OCI-M2 (cell line): ENCODE data around the gene FRG2B.
"Not testable (repeated sequence)": the region's sequence is repeated elsewhere in the genome, so short reads cannot be mapped to it uniquely, and the experiment has no call there.

ENCODE experiments used
- DNase-seq: peaks from one replicate; lab custom pipeline; 2025; ENCODE audit not compliant: unreplicated experiment; lab: John Stamatoyannopoulos, UW

The FRG2B gene

DNA sequence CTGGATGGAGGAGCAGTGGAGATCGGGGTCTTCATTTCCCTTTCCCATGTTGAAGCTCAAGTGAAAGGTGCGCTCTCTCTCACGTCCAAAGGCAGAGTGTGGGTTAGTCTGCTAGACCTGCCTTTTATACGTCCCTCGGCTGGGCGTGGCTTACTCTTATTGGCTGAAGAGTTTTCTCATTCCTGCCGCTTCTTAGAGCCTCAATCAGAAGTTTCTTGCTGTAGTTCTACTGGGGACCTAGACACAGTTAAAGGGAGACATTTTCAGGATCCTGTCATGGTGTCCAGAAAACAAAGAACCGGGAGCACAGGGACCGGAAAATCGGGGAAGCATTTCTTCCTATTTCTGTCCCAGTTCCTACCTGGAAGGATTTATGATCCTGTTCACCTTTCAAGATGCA is at the start of gene FRG2B:
Gene FRG2B (minus strand): TSS at position 101 of the 400 bp plus-strand sequence. CDS start 53 bp downstream, at position 48.
- not testable (repeated sequence) for DNase-seq

DNA sequence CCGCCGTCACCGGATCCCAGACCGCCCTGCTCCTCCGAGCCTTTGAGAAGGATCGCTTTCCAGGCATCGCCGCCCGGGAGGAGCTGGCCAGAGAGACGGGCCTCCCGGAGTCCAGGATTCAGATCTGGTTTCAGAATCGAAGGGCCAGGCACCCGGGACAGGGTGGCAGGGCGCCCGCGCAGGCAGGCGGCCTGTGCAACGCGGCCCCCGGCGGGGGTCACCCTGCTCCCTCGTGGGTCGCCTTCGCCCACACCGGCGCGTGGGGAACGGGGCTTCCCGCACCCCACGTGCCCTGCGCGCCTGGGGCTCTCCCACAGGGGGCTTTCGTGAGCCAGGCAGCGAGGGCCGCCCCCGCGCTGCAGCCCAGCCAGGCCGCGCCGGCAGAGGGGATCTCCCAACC is 40.9 kb upstream of the FRG2B start:
- not testable (repeated sequence) for DNase-seq

DNA sequence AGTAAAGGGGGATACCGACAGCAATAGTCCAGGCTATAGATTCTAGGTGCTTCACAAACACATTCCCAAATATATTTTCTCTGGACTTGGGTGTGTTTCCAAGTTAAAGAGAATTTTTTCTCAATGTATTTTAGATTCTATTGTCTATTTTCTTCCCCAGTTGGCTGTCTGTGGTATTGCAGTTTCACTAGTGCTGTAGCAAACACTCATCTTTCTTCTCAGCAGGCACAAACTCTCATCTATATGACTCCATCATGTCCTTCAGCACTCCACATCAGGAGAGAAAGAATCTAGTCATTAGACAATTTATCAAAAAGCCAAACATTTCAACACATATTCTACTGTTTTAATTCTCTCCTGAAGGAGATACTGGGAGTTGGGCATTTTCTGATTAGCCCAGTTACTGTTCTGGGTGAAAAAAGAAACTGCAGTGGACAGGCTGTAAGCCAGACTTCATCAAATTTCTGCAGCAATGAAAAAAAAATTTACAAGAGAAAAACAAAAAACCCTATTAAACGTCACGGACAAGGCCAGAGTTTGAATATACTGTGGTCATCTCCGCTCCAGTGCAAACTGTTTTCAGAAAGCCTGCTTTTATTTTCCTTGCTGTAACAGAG is 37.1 kb upstream of the FRG2B start:
- DNase-seq = not testable (repeated sequence)

DNA sequence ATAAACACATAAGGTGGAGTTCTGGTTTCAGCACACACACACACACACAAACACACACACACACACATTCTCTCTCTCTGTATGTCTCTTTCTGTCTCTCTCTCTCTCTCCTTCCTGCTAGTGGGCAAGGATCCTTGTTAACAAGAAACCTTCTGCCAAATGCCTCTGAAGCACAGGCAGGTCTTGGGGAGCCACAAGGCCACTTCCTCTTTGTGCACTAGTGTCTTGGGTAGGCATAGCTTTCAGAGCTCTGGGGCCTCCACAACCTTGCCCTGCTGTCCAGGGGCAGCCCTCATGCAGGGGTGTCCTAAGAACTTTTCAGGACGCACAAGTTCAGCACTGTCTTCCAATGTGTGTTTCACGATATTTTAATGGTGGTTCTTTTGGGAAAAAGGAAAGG is 34.5 kb upstream of the FRG2B start:
- not testable (repeated sequence) for DNase-seq

DNA sequence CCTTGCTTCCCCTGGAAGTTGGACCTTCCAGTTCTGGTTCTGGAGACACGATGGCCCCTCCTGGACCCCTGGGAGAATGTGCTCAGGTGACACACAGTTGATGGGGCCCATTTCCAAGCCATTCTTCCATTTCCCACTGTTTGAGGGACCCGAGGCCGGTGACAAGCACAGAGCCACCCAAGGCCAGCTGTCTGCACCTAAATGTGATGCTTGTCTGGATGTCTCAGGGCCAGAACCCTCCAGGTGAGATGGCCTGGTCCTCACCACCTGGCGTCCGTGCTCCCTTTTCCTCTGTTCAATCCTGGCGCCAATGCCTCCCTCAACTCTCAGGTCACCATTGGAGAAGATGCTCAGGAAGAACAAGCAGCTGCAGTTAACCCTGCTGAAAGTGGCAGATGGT is 33.9 kb upstream of the FRG2B start:
- DNase-seq = not testable (repeated sequence)

DNA sequence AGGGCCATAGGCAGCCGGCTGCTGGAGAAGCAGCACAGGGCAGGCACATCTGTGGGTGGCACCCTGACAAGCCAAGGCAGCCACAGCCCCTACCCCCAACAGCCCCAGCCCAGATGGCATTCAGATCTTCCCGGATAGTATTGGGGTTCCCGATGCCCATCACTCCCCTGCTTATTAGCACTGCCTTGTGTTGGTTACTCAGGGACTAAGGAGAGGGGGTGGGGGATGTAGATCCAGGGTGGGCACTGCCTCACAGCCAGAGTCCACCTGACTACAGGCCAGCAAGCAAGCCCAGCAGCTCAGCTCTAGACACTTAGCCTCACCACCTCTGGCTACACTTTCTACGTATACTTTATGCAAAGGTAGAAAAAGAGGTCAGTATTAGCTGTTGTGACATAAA is 30.7 kb upstream of the FRG2B start:
- not testable (repeated sequence) for DNase-seq

DNA sequence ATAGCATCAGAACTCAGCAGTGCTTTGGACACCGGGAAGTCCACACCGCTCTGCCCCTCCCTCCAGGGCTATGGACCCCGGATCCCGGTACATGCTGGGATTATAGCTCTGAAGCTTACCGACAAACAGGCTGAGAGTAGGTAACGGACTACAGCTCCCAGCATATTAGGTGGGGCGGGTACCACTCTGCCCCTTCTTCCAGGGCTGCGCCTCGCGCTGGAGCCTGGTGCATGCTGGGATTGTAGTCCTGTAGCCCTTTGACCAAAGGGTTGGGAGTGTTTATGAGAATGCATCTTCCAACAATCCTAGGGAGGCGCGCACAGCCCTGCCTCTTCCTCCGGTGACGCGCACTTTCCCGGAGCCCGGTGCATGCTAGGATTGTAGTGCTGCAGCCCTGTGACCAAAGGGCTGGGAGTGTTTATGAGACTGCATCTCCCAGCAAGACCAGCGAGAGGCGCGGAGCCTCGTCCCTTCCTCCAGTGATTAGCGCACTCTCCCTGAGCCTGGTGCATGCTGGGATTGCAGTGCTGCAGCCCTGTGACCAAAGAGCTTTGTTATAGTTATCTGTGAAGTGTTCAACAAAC is 22.4 kb upstream of the FRG2B start:
- not testable (repeated sequence) for DNase-seq

DNA sequence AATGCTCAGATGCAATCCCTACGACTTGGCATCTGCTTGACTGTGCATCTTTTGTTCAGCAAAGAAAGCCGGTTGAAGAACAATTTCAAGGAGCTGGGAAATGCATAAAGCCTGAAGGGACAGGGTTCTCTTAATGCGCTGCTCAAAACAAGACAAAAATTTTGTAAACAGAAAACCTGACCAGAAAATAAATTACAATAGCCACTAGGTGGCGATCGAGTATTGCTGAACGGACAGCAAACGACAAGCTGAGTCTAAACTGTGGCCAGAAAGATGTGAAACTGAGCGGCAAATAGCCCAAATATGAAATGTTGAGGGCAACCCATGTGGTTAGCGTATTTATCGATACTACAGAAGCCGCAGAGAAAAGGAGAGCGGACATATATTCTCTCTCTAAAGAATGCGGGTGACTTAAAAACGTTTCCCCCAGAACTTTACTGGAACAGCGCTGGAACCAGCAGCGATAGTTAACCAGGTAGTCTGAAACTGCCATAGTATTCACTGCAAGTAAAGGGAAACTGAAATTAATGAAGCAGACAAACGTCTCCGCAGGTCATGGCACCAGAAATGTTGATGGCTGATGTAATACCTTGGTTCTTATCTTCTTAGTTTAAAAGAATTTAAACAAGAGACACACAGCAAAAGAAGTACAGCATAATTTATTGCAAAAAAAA is 20.6 kb upstream of the FRG2B start:
- not testable (repeated sequence) for DNase-seq

DNA sequence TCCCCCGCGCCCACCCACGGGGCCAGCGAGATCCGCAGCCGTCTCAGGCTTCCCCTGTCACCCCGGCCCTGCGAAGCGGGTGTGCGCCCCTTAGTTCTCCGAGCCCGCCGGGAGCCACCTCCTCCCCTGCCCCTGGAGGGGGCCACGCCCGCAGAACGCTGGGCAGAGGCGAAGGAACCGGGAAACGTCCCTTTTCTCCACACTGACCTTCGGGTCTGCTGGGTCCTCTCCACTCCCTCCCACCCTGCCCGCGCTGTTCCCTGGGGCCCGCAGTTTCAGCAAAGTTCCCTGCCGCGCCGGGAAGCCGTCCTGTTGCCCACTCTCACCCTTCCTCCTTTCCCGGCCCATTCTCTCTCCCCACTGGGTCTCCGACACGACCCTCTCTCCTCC is 11.2 kb upstream of the FRG2B start:
- DNase-seq = not testable (repeated sequence)

DNA sequence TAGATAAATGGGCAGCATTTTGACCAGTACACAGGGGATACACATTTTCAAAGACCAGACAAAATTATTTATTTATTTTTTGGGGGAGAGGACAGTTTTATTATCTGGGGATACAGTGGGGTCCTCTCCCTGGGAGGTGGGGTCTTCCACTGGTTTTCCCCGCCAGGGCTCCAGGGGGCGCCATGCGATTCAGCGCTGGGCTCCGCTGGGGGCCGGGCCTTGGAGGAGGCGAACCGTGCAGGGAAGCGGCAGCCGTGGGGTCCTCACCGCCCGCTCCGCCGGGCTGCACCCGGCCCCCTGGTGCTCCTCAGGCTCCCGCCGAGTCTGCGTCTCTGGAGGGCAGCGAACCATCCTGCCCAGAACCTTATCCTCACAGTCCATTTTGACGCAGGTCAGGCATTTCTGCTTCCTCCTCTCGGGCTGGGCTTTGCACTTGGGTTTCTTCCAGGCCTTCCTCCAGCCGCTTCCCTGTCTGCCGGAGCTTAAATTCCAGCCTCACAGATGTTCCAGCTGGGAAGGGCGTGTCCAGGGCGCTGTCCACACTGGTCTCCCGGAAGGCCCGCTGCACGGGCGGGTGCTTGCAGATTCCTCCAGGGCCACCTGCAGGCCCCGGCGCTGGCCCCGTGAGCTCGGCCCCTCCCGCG is 10.7 kb upstream of the FRG2B start:
- not testable (repeated sequence) for DNase-seq

DNA sequence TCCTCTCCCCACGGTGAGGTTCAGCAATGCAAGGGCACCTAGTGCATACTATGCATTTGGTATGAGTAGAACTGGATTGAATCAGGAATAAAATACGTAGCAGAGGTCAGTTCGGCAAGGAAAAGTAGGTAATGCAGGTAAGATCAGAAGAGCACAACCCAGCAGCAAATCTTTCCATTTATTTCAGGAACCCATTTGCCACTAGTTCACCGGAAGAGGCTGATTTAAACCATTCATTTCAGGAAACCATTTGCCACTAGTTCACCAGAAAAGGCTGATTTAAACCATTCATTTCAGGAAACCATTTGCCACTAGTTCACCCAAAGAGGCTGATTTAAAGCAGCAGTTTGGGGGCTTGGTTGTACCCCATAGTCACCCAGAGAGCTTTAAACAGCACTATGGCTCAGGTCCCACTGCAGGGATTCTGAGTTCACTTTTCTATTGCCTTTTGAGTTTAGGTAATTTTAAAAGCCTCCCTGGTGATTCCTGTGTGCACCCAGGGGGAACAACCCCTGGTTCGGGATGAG is 4.2 kb upstream of the FRG2B start:
- not testable (repeated sequence) for DNase-seq

DNA sequence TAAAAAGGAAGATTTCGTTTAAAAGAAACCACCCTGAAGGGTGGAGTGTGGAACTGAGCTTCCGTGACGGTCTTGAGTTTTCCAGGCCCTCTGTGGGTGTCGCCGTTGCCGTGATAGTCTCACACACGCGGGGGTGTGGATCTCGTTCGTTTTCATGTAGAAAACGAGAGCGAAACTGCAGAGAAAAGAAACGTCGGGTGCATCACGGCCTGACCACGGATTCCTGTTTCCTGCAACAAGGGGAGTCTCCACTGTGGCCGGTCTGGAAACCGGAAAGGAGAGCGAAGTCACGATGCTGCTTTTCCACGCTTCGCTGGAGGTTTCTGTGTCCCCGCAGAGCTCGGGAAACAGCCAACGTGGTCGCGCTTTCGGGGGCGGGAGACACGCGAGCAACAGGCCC is 4.1 kb downstream of the FRG2B start:
- DNase-seq = not testable (repeated sequence)

DNA sequence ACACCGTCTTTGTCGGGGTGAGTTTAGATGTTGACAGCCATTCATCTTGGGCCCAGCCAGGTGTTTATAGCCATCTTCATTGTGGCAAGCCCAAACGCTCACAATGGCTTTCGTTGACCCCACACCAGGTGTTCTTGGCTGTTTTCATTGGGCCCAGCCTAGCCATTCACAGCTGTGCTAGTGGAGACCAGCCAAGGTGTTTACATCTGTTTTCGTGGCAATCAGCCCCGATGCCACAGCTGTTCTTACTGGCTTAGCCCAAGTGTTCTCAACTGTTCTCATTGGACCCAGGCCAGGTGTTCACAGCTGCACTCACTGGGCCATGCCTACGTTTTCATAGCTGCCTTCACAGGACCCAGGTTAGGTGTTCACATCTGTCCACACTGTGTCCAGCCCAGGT is 7.7 kb downstream of the FRG2B start:
- DNase-seq = no peak

DNA sequence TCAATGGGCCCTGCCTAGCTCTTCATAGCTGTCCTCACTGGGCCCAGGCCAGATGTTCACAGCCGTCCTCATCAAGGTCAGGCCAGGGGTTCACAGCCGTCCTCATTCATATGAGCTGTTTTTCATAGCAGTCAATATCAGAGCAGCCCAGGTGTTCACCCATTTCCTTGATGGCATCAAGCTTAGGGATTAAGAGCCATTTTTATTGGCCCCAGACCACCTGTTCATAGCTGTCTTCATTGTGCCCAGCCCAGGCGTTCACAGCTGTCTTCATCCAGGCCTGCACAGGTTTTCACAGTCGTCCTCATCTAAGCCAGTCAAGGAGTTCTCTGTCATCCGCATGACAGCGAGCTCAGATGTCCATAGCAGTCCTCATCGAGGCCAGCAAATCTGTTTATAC is 9.4 kb downstream of the FRG2B start:
- no peak for DNase-seq

DNA sequence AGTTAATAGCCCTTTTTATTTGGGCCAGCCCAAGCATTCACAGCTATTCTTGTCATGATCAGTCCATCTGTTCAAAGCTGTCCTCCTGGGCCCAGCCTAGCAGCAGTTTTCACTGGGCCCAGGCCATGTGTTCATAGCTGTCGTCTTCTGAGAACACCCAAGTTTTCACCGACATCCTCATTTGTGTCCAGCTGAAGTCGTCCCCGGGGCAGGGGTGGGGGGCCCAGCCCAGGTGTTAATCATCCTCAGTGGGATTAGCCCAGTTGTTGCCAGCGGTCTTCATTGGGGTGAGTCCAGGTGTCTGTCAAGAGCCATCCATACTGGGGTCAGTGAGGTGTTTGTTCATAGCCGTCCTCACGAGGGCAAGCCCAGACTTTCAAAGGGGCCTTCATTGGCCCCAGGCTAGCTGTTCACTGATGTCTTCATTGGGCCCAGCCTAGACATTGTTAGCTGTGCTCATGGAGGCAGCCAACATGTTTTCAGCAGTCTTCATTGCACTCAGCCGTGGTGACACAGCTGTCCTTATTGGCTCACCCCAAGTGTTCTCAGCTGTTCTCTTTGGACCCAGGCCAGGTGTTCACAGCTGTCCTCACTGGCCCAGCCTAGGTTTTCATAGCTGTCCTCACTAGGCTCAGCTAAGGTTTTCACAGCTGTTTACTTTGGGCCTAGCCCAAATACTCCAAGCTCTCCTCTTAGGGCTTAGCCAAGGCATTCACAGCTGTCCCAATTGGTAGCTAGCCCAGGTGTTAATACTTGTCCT is 10.0 kb downstream of the FRG2B start:
- DNase-seq = no peak

DNA sequence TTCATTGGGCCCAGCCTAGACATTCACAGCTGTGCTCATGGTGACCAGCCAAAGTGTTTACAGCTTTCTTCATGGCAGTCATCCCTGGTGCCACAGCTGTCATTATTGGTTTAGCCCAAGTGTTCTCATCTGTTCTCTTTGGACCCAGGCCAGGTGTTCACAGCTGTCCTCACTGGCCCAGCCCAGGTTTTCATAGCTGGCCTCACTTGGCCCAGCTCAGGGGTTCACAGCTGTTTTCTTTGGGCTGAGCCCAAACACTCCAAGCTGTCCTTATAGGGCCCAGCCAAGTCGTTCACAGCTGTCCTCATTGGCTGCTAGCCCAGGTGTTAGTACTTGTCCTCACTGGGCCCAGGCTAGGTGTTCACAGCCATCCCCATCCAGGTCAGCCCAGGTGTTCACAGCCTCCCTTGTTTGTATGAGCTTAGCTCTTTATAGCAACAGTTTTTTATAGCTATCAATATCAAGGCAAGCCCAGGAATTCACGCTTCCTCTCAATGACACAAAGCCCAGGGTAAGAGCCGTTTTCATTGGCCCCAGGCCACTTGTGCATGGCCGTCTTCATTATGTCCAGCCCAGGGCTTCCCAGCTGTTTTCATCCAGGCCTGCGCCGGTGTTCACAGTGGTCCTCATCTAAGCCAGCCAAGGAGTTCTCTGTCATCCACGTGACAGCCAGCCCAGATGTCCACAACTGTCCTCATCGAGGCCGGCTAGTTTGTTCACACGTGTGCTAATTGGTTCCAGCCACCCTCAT is 11.6 kb downstream of the FRG2B start:
- DNase-seq = no peak

DNA sequence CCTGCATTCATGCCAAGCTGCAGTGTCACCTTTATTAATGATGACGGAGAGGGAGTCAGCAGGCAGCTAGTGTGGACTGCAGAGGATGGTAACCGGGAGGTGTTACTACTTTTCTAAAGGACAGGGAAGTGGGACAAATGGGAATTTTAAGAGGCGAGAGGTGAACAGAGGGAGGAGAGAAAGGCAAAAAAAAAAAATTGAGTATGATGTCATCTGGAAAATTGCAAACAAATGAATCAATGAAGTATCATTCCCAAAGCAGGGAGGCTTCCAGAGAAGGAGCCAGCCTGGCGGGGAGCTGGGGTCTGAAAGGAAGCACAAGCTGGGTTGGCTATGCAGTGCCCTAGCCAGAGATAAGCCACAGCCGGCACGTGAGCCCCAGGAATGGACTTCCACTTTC is 12.9 kb downstream of the FRG2B start:
- DNase-seq = no peak

DNA sequence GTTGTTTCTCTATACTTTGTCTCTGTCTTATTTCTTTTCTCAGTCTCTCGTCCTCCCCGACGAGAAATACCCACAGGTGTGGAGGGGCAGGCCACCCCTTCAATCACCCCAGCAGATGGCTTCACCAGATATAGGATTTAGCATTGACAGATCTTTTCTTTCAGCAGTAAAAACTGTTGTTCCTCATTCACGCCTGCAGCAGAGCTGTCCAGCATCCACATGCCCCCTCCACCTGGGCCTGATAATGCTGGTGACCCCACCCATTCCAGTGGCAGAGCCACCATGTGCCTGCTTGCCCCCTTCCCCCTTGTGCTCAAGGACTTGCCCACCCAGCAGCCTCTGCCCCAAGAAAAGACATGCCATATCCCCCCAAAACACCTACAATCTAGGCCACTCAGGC is 15.5 kb downstream of the FRG2B start:
- DNase-seq = no peak

DNA sequence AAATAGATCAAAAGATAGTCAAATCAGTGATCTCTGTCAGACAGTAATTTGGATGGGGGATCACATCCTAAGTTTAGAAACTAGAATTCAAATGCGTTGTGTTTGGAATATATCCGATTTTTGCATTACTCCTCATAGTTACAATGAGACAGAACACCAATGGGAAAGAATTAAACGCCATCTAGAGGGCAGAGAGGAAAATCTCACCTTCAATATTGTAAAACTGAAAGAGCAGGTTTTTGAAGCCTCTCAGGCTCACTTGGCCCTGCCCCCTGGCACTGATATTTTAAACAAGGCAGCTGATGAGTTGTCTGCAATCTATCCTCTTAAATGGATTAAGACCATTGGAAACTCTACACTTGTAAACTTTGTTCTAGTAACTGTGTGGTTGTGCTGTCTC is 17.7 kb downstream of the FRG2B start:
- no peak for DNase-seq

DNA sequence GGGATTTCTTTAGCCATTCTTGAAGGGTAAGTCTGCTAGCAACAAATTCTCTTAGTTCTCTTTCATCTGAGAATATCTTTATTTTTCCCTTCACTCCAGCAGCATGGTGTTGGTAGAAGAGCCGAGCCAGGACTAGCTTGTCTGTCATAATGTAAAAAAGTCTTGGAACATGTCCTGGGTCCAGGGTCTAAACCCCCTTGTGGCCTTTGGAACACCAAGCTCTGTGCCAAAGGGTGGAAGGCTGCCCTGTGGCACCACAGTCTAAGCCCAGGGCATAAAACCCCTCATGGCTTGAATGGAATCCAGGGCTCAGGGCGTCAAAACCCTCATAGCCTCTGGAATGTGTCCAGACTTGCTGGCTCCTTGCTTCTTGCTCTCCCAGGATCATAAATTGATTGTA is 23.2 kb downstream of the FRG2B start:
- DNase-seq = not testable (repeated sequence)
